GM20431 (cell line): Measurements from ENCODE around the gene SHROOM1.

Experiments used
- in situ Hi-C: fragments of 300-500 bp; cut with MseI, MboI; formaldehyde crosslinking; loops from one replicate; pipeline ENCODE4 v1.15.0; 2020; ENCODE audit warnings: low sequenced_read_pairs; ENCODE audit not compliant: unreplicated experiment

SHROOM1 gene

GRCh38 chr5:132826424-132827082, 3.9 kb downstream of the SHROOM1 start:
- in situ Hi-C loops = loop anchor here (25.0 kb wide), 1 partner anchor 439 kb away; no protein-coding TSS in a partner anchor

- in situ Hi-C loops = loop anchor here (25.0 kb wide), 1 partner anchor 439 kb away; no protein-coding TSS in a partner anchor
These were observed 4.5 kb downstream of the SHROOM1 start for GRCh38 chr5:132825834-132826391.

GRCh38 chr5:132825033-132825833, 5.2 kb downstream of the SHROOM1 start:
- in situ Hi-C loops = loop anchor here (25.0 kb wide), 1 partner anchor 438 kb away; no protein-coding TSS in a partner anchor

GRCh38 chr5:132824426-132824825, 6.0 kb downstream of the SHROOM1 start:
- in situ Hi-C loops = no loop called here

- in situ Hi-C loops = no loop called here
These were observed 6.9 kb downstream of the SHROOM1 start for GRCh38 chr5:132823481-132824050.

- in situ Hi-C loops = no loop called here
These were observed 7.6 kb downstream of the SHROOM1 start for GRCh38 chr5:132822650-132823480.

GRCh38 chr5:132821791-132822190, 8.7 kb downstream of the SHROOM1 start:
- in situ Hi-C loops = no loop called here

- in situ Hi-C loops = no loop called here
These were observed 9.1 kb downstream of the SHROOM1 start for GRCh38 chr5:132821350-132821749.

- in situ Hi-C loops = no loop called here
These were observed 10.2 kb downstream of the SHROOM1 start for GRCh38 chr5:132820162-132820754.

- in situ Hi-C loops = no loop called here
These were observed 11.0 kb downstream of the SHROOM1 start for GRCh38 chr5:132819468-132819867.

- in situ Hi-C loops = no loop called here
These were observed 13.4 kb downstream of the SHROOM1 start for GRCh38 chr5:132817011-132817410.

- in situ Hi-C loops = no loop called here
These were observed 13.9 kb downstream of the SHROOM1 start for GRCh38 chr5:132816554-132816953.

- in situ Hi-C loops = no loop called here
These were observed 14.4 kb downstream of the SHROOM1 start for GRCh38 chr5:132816083-132816482.

GRCh38 chr5:132815454-132815853, 15.0 kb downstream of the SHROOM1 start:
- in situ Hi-C loops = no loop called here

- in situ Hi-C loops = no loop called here
These were observed 15.7 kb downstream of the SHROOM1 start for GRCh38 chr5:132814503-132815294.

GRCh38 chr5:132813599-132814502, 16.6 kb downstream of the SHROOM1 start:
- in situ Hi-C loops = no loop called here

GRCh38 chr5:132812781-132813598, 17.5 kb downstream of the SHROOM1 start, which contains the start of gene SOWAHA:
Gene SOWAHA, plus strand, starts transcription at chr5:132813302. Its CDS starts 320 bp downstream, at chr5:132813622.
- in situ Hi-C loops = no loop called here
